ENCODE measurements around the gene PHACTR2. TPM values are rescaled to one million over a fixed set of nuclear protein-coding genes. Genes with fewer than 3 reads are reported as not detected.

Gene PHACTR2
- total and polyA plus RNA-seq, 8 donors: 3.0 to 126 (median 33.9) TPM

DNA sequence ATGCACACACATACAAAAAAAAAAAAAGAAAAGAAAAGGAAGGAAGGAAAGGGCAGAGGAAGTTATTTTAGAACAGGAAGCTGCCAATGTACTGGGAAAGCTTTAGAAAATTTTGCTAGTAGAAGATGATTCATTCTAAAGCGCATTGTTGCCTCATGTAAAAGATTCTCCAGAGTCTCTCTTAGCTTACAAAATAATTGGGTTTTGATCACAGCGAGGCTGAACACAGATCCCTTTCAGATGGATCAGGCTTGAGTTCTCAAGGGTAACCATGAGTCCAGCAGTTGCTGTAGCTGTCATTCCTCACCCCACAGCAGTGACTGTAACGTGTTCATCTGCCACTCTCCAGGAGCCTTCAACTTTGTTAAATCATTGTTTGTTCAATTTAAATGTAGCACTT is 81.9 kb downstream of the PHACTR2 start:
- intact Hi-C loops (cut with DNase I; ENCODE audit: low total_unique reads): no loop called here
- no peak for TF ChIP-seq POLR2A (IDR thresholded peaks at IDR 0.05)
- TF ChIP-seq CTCF (IDR thresholded peaks at IDR 0.05): no peak
- no peak for TF ChIP-seq EP300 (IDR thresholded peaks at IDR 0.05)
- no peak for TF ChIP-seq POLR2AphosphoS5 (IDR thresholded peaks at IDR 0.05)
- Histone ChIP-seq H3K4me1 (peaks cover 0 to 21% (median 5%) of the 10 kb centered on the region in 4 donors), H3K4me3 (no peak overlapping the region), H3K36me3 (peaks cover 0 to 36% (median 20%) of the 10 kb centered on the region in 4 donors), H3K27me3 (no peaks in the 10 kb centered on the region), H3K9me3 (no peaks in the 10 kb centered on the region), H3K27ac (peak overlapping the region in 2 of 5 donors; percentile 5 to 58)
- no peak for DNase-seq
- 68 to 93% (median 82%) methylated on average over 3 of the region's 3 CpGs for WGBS, 5 donors

DNA sequence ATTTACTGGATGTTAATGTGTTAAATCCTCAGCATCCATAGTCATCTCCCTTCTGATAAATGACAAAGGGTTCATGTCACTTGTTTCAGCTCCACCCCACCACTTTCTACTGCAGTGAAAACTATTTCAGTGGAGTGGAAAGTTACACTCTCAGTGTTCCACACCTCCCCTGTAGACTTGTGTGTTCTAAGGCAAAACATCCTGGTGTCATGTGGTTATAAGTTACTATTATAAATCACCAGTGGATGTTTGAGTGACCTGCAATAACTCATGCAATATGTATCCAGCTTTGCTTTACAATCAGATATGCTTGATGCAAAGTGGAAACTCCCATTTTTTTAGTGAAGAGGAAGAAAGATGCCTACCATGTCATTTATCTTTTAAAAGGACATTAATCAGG is 83.3 kb downstream of the PHACTR2 start:
- H3K9me3 ChIP-seq: no peaks in the 10 kb centered on the region
- intact Hi-C loops (cut with DNase I; ENCODE audit: low total_unique reads): no loop called here
- no peak overlapping the region for H3K4me3 ChIP-seq
- H3K4me1 ChIP-seq: peaks cover 0 to 13% (median 0%) of the 10 kb centered on the region in 4 donors
- H3K27ac ChIP-seq: no peak overlapping the region
- TF ChIP-seq EP300 (IDR thresholded peaks at IDR 0.05) (no peak), CTCF (IDR thresholded peaks at IDR 0.05) (no peak), POLR2A (IDR thresholded peaks at IDR 0.05) (no peak), POLR2AphosphoS5 (IDR thresholded peaks at IDR 0.05) (no peak)
- peaks cover 7 to 41% (median 29%) of the 10 kb centered on the region in 4 donors for H3K36me3 ChIP-seq
- no peaks in the 10 kb centered on the region for H3K27me3 ChIP-seq
- no peak for DNase-seq

DNA sequence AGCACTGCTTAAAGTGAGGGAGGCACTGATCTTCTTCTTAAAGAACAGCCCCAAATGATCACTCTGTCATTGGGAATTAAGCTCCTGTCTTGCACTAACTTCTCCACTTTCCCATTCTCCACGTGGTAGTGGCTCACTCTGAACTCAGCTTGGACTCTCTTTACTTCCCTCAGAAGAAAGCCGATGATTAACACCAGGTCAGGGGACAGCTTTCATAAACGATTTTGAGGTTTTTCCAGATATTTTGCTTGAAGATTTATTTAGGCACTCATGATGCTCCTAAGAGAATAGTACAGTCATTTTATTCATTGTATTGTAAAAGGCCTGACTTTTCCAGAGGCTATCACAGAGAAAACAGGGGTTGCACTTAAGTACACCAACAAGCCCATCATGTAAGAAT is 84.4 kb downstream of the PHACTR2 start:
- intact Hi-C loops (cut with DNase I; ENCODE audit: low total_unique reads): no loop called here

GRCh38 chr6:143765422-143766184 is 87.8 kb downstream of the PHACTR2 start:
- Histone ChIP-seq H3K36me3 (peaks cover 7 to 61% (median 47%) of the 10 kb centered on the region in 4 donors), H3K4me1 (no peaks in the 10 kb centered on the region), H3K27me3 (no peaks in the 10 kb centered on the region), H3K4me3 (no peak overlapping the region), H3K9me3 (no peaks in the 10 kb centered on the region), H3K27ac (no peak overlapping the region)
- WGBS, 5 donors: 93 to 96% (median 96%) methylated on average over 8 of the region's 8 CpGs
- DNase-seq: no peak
- intact Hi-C loops (cut with DNase I; ENCODE audit: low total_unique reads): no loop called here
- no peak for TF ChIP-seq POLR2AphosphoS5 (IDR thresholded peaks at IDR 0.05)
- TF ChIP-seq POLR2A (IDR thresholded peaks at IDR 0.05): no peak
- TF ChIP-seq EP300 (IDR thresholded peaks at IDR 0.05): no peak
- TF ChIP-seq CTCF (IDR thresholded peaks at IDR 0.05): no peak

More for the DNA sequence above, 84.4 kb downstream of the PHACTR2 start:
- no peak for TF ChIP-seq POLR2AphosphoS5 (IDR thresholded peaks at IDR 0.05)
- TF ChIP-seq POLR2A (IDR thresholded peaks at IDR 0.05): no peak
- TF ChIP-seq CTCF (IDR thresholded peaks at IDR 0.05): no peak
- TF ChIP-seq EP300 (IDR thresholded peaks at IDR 0.05): no peak
- H3K27ac ChIP-seq: no peak overlapping the region
- peaks cover 0 to 13% (median 0%) of the 10 kb centered on the region in 4 donors for H3K4me1 ChIP-seq
- H3K9me3 ChIP-seq: no peaks in the 10 kb centered on the region
- 72 to 83% (median 75%) methylated on average over 3 of the region's 3 CpGs for WGBS, 5 donors
- DNase-seq: no peak
- H3K36me3 ChIP-seq: peaks cover 7 to 49% (median 36%) of the 10 kb centered on the region in 4 donors
- no peak overlapping the region for H3K4me3 ChIP-seq
- no peaks in the 10 kb centered on the region for H3K27me3 ChIP-seq
